SH-SY5Y (cell line): ENCODE data around the gene AXIN2.

ENCODE experiments used
- GATA2 ChIP-seq: IDR thresholded peaks from 2 replicates; pipeline ENCODE4 v1.6.1; 2011; ENCODE audit warnings: mild to moderate bottlenecking, low read depth, low read length
- GATA3 ChIP-seq: IDR thresholded peaks from 2 replicates; pipeline ENCODE4 v1.6.1; 2011; ENCODE audit warnings: low read depth, mild to moderate bottlenecking, low read length, moderate library complexity

DNA sequence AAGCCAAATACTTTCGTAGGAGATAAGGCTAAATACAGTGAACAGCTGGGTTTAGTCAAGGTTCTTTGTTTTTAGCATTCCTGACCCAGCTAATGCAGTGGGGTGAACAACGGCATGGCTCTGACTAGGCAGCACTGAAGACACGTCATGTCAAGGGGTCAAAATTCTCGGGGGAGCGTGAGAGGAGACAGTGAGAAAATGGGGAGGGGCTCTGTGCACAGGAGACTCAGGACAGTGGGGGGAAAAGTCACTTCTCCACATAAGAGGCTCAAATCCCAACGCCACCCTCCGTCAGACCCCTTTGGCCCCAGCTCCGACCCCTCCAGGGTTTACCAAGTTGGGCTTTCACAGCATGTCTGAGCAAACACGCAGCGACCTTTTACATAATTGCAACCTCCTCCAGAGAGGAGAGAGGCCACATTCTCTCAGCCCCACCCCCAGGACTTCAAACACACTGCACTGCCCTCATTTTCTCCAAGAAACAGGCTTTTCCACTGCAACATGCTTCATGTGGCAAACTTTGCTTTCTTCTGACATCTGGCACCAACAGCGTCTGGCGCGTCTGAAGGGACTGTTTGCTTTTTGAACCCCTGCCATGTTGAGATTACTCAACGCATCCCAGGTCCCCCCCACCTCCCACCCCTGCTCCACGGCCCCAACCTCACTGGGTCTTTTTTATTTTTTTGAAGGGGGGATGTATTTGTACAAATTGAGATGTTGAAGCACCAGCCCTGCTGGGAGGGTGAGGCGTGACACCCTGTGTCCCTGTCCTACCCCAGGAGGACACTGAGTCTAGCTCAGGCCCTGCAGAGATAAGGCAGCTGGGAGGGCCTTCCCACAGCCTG is 30.0 kb downstream of the AXIN2 start:
- TF ChIP-seq GATA2 (peak; percentile 80), GATA3 (no peak)
